MCF 10A (cell line): ENCODE data around the gene PCNX4. TPM values are rescaled to one million over a fixed set of nuclear protein-coding genes. Genes with fewer than 3 reads are reported as not detected.
A peak's percentile ranks its signal among the peaks of the same experiment; 100 is the strongest.

Experiments
- BruUV-seq: library from RNA; stranded (reverse); fragments of 400-500 nt; replicated peaks from 2 replicates; lab custom pipeline; 2021; lab: Mats Ljungman, UMichigan
- CTCF ChIA-PET: fragments of 300-600 bp; sonication (Branson Sonifier 250); formaldehyde crosslinking; extraction: SDS; loops from one replicate; lab custom pipeline; 2021; ENCODE audit warnings: antibody characterized with exemption, inconsistent platforms; lab: Yijun Ruan, JAX
- POLR2A ChIA-PET: fragments of 300-600, 350-650 bp; sonication (Branson Sonifier 250); formaldehyde crosslinking; extraction: SDS; loops from one replicate; lab custom pipeline; 2020; ENCODE audit warnings: antibody characterized with exemption, inconsistent platforms; lab: Yijun Ruan, JAX
- DNase-seq: peaks from one replicate; pipeline ENCODE4 v3.0.0-alpha.2; 2018; ENCODE audit not compliant: unreplicated experiment
- H3K27ac Mint-ChIP-seq: one replicate; pipeline ENCODE4 v1.8.0; 2022; ENCODE audit warnings: mild to moderate bottlenecking, low read depth, mixed read lengths; ENCODE audit not compliant: unreplicated experiment
- H3K27me3 Mint-ChIP-seq: one replicate; pipeline ENCODE4 v1.8.0; 2022; ENCODE audit warnings: mixed read lengths; ENCODE audit not compliant: insufficient read depth, unreplicated experiment
- H3K36me3 Mint-ChIP-seq: one replicate; pipeline ENCODE4 v1.8.0; 2022; ENCODE audit warnings: mild to moderate bottlenecking, moderate library complexity, mixed read lengths; ENCODE audit not compliant: insufficient read depth, unreplicated experiment
- H3K4me1 Mint-ChIP-seq: one replicate; pipeline ENCODE4 v1.8.0; 2022; ENCODE audit warnings: mixed read lengths; ENCODE audit not compliant: insufficient read depth, unreplicated experiment
- H3K4me3 Mint-ChIP-seq: one replicate; pipeline ENCODE4 v1.8.0; 2022; ENCODE audit warnings: mild to moderate bottlenecking, moderate library complexity, mixed read lengths; ENCODE audit not compliant: unreplicated experiment
- H3K9me3 Mint-ChIP-seq: one replicate; pipeline ENCODE4 v1.8.0; 2022; ENCODE audit warnings: mixed read lengths; ENCODE audit not compliant: unreplicated experiment
- intact Hi-C: fragments of 100-400 bp; cut with micrococcal nuclease; formaldehyde crosslinking; loops from 2 replicates; pipeline ENCODE4 v1.14.1; 2022
- total RNA-seq: library from RNA; stranded (reverse); gene quantifications from 2 replicates; pipeline ENCODE4 v1.2.3, GENCODE V29; 2022
- TF ChIP-seq, protein P1 (sequence below): fragments of 200-600 bp; IDR thresholded peaks from one replicate; pipeline ENCODE4 v1.8.0; 2022; ENCODE audit warnings: antibody characterized with exemption, mild to moderate bottlenecking; ENCODE audit not compliant: unreplicated experiment

The PCNX4 gene
- total RNA-seq, 1 experiment from 2014 or later = 62.8 TPM

DNA sequence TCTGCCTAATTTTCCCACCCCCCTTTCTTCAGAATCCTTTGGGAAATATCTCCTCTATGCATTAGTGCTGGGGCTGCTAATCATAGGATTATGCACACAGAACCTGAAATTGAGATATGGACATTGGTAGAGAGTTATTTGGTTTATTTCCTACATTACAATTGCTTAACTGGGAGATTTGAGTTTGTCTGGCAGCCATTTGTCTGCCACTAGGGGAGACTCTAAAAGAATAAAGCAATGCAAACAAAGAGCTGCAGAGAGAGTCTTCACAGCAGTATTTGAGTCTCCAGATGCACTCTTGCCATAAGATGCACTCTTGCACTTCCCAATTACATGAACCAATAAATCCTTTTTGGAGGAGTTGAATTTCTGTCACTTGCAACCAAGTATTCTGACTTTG, 12.0 kb upstream of the PCNX4 start:
- CTCF ChIA-PET = no interaction called here
- no peak for DNase-seq
- Mint-ChIP-seq H3K9me3 (no peaks in the 10 kb centered on the region), H3K36me3 (no peaks in the 10 kb centered on the region), H3K27ac (no peak overlapping the region), H3K4me3 (no peak overlapping the region), H3K4me1 (peaks cover 3% of the 10 kb centered on the region), H3K27me3 (no peaks in the 10 kb centered on the region)
- intact Hi-C loops = no loop called here
- TF ChIP-seq, protein P1, sequence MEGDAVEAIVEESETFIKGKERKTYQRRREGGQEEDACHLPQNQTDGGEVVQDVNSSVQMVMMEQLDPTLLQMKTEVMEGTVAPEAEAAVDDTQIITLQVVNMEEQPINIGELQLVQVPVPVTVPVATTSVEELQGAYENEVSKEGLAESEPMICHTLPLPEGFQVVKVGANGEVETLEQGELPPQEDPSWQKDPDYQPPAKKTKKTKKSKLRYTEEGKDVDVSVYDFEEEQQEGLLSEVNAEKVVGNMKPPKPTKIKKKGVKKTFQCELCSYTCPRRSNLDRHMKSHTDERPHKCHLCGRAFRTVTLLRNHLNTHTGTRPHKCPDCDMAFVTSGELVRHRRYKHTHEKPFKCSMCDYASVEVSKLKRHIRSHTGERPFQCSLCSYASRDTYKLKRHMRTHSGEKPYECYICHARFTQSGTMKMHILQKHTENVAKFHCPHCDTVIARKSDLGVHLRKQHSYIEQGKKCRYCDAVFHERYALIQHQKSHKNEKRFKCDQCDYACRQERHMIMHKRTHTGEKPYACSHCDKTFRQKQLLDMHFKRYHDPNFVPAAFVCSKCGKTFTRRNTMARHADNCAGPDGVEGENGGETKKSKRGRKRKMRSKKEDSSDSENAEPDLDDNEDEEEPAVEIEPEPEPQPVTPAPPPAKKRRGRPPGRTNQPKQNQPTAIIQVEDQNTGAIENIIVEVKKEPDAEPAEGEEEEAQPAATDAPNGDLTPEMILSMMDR = no peak
- POLR2A ChIA-PET = interaction anchor here (0.9 to 1.8 kb wide), 3 partner anchors 10 to 84 kb away, joined by 3 to 6 read pairs (median 3); no protein-coding TSS in a partner anchor
- BruUV-seq = no TSS peak

DNA sequence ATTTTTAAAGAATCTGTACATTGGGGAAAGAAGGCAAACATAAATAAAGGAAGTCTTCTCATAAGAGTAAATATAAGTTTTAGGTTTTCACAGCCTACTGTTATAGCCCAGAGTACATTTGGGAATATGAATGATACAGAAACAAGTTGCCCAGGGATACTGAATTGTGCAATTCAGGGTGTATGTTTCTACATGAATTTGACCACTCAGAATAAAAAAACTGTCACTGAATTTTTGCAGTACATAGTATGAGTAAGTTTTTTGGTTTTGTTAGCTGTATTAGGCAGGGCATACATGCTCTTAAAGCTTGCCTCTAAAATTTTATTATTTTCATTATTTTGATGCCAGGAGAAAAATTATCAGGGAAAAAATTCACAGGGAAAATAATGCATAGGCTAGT, 6.6 kb upstream of the PCNX4 start:
- no peaks in the 10 kb centered on the region for H3K36me3 Mint-ChIP-seq
- TF ChIP-seq, protein P1 = no peak
- H3K27ac Mint-ChIP-seq = peak overlapping the region; percentile 23
- H3K27me3 Mint-ChIP-seq = no peaks in the 10 kb centered on the region
- peak; percentile 72 for DNase-seq
- H3K9me3 Mint-ChIP-seq = no peaks in the 10 kb centered on the region
- peaks cover 10% of the 10 kb centered on the region for H3K4me1 Mint-ChIP-seq
- no peak overlapping the region for H3K4me3 Mint-ChIP-seq
- CTCF ChIA-PET = interaction anchor here (0.5 kb wide), 1 partner anchor 397 kb away, joined by 3 read pairs; no protein-coding TSS in a partner anchor
- POLR2A ChIA-PET = interaction anchor here (0.9 to 2.3 kb wide), 6 partner anchors 9 to 165 kb away, joined by 3 to 6 read pairs (median 4); partner anchors contain the start of gene DHRS7
- intact Hi-C loops = no loop called here
- BruUV-seq = no TSS peak

DNA sequence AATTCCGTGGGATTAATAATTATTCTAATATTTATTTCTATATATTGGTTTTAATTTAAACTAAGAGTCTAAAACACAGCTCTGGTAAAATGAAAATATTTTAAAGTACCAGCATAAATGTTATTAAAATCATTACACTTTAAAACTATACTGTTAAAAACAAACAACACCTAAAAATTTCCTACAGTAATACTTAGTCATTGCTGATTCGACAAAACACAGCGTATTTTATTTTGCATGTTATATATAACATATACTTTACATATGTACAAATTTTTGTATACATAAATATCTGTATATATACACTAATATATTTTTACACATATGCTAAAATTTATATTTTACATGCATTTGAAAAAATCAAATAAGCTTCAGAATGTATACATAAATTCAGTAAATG, 6.0 kb upstream of the PCNX4 start:
- Mint-ChIP-seq H3K4me1 (peaks cover 14% of the 10 kb centered on the region), H3K27me3 (no peaks in the 10 kb centered on the region), H3K27ac (no peak overlapping the region), H3K36me3 (no peaks in the 10 kb centered on the region), H3K4me3 (no peak overlapping the region), H3K9me3 (no peaks in the 10 kb centered on the region)
- POLR2A ChIA-PET = interaction anchor here (0.9 to 2.3 kb wide), 7 partner anchors 8 to 165 kb away, joined by 3 to 7 read pairs (median 4); partner anchors contain the start of gene DHRS7
- TF ChIP-seq, protein P1 = no peak
- no TSS peak for BruUV-seq
- no peak for DNase-seq
- intact Hi-C loops = no loop called here
- CTCF ChIA-PET = interaction anchor here (0.5 kb wide), 1 partner anchor 396 kb away, joined by 3 read pairs; no protein-coding TSS in a partner anchor

DNA sequence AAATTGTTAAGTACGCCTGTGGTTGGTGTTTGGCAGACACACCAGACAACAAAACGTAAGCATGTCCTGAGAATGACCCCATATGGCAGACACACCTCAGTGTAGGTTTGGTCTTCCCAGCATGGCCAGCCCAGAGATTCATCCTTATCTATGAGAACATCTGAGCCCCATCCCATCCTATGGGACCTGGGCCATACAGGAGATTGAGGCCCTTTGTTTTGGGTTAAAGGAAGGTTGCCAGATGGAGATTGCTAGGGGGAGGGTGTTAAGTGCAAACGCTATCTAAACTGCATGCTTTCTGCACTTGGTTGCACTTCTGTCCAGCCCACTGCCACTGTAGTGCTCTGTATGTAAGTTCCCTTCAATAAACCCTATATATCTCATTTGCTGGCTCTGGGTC, 4.1 kb upstream of the PCNX4 start:
- DNase-seq = no peak
- Mint-ChIP-seq H3K27ac (no peak overlapping the region), H3K27me3 (no peaks in the 10 kb centered on the region), H3K4me1 (peaks cover 15% of the 10 kb centered on the region), H3K4me3 (no peak overlapping the region), H3K36me3 (no peaks in the 10 kb centered on the region), H3K9me3 (no peaks in the 10 kb centered on the region)
- ChIA-PET CTCF (no interaction called here), POLR2A (interaction anchor here (0.7 to 2.1 kb wide), 3 partner anchors 8 to 1486 kb away, joined by 3 to 7 read pairs (median 3); no protein-coding TSS in a partner anchor)
- intact Hi-C loops = no loop called here
- no TSS peak for BruUV-seq
- TF ChIP-seq, protein P1 = no peak
